A673 (cell line): ENCODE measurements around the gene ATP5PD. TPM values are rescaled to one million over a fixed set of nuclear protein-coding genes. Genes with fewer than 3 reads are reported as not detected.

Experiments
- BruUV-seq: library from RNA; stranded (reverse); fragments of 400-500 nt; replicated peaks from 2 replicates; lab custom pipeline; 2021; lab: Mats Ljungman, UMichigan
- CTCF ChIA-PET: fragments of 300-600 bp; sonication (Branson Sonifier 250); formaldehyde crosslinking; loops from one replicate; lab custom pipeline; 2022; ENCODE audit warnings: antibody characterized with exemption; lab: Charles Lee
- POLR2A ChIA-PET: fragments of 300-600 bp; sonication (Branson Sonifier 250); formaldehyde crosslinking; loops from one replicate; lab custom pipeline; 2022; ENCODE audit warnings: antibody characterized with exemption; ENCODE audit not compliant: low non-redundant PET; lab: Charles Lee
- DNase-seq: peaks from one replicate; pipeline ENCODE4 v3.0.0-alpha.2; 2015; ENCODE audit warnings: low spot score
- H3K27ac ChIP-seq: fragments of 200-600 bp; sonication (generic); 2 replicates; pipeline ENCODE4 v1.5.1; 2016; ENCODE audit warnings: mixed run types, low read depth, mild to moderate bottlenecking, mixed read lengths, antibody characterized with exemption, low read length; ENCODE audit not compliant: poor library complexity, severe bottlenecking
- H3K27me3 ChIP-seq: fragments of 200-600 bp; sonication (generic); replicated peaks from 2 replicates; pipeline ENCODE4 v1.6.1; 2017; ENCODE audit warnings: mixed run types, low read depth, mild to moderate bottlenecking, mixed read lengths, antibody characterized with exemption, low read length; ENCODE audit not compliant: insufficient read depth, poor library complexity
- H3K36me3 ChIP-seq: fragments of 200-600 bp; sonication (generic); 2 replicates; pipeline ENCODE4 v1.6.1; 2016; ENCODE audit warnings: mixed run types, mild to moderate bottlenecking, mixed read lengths, antibody characterized with exemption, low read length; ENCODE audit not compliant: insufficient read depth, poor library complexity, severe bottlenecking
- H3K4me1 ChIP-seq: fragments of 200-600 bp; sonication (generic); 2 replicates; pipeline ENCODE4 v1.6.1; 2017; ENCODE audit warnings: mixed run types, mild to moderate bottlenecking, mixed read lengths, antibody characterized with exemption, low read length; ENCODE audit not compliant: insufficient read depth, poor library complexity, severe bottlenecking
- H3K4me3 ChIP-seq: fragments of 200-600 bp; sonication (generic); 2 replicates; pipeline ENCODE4 v1.5.1; 2016; ENCODE audit warnings: low read depth, mixed run types, mild to moderate bottlenecking, mixed read lengths, low read length; ENCODE audit not compliant: poor library complexity, severe bottlenecking
- H3K9me3 ChIP-seq: fragments of 200-600 bp; sonication (generic); 2 replicates; pipeline ENCODE4 v1.6.1; 2016; ENCODE audit warnings: mixed run types, low read depth, mild to moderate bottlenecking, mixed read lengths, antibody characterized with exemption, low read length; ENCODE audit not compliant: poor library complexity, severe bottlenecking
- EZH2 ChIP-seq: fragments of 200-600 bp; sonication (generic); IDR thresholded peaks from 2 replicates; pipeline ENCODE4 v1.6.1; 2017; ENCODE audit warnings: borderline replicate concordance, low read depth, mild to moderate bottlenecking, mixed read lengths, antibody characterized with exemption, low read length; ENCODE audit not compliant: poor library complexity, severe bottlenecking
- intact Hi-C: fragments of 100-400 bp; cut with micrococcal nuclease; formaldehyde crosslinking; loops from one replicate; pipeline ENCODE4 v1.10.0; 2022; ENCODE audit not compliant: unreplicated experiment
- total RNA-seq: library from RNA; stranded (reverse); gene quantifications from 2 replicates; pipeline ENCODE4 v1.2.3, GENCODE V29; 2021
- TF ChIP-seq, protein P1 (sequence below): fragments of 300-800, 200-600 bp; sonication (generic); conservative IDR thresholded peaks from 2 replicates; pipeline ENCODE4 v1.5.1; 2017; ENCODE audit warnings: low read depth, mild to moderate bottlenecking, antibody characterized with exemption, low read length, moderate library complexity, mixed read lengths

ATP5PD gene
- total RNA-seq, 1 experiment from 2014 or later: 291 TPM

DNA sequence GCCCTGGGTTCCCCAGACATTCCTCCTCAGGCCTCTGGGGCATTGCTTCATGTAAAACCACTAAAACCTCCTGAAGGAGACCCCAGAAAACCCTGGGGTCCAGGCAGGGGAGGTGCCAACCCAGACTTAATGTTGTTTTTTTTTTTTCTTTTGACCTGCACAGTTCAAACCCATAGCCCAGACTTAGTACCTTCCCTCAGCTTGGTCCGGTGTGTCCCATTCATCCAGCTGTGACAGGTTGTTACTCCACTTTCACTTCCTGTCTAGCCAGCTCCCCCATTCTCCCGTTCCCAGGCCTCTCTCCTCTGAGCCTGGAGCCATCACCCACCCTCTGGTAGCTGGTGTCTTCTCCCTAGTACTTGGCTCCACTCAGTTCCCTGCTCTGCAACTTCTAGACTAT lies 54.5 kb downstream of the ATP5PD start:
- no peak for DNase-seq
- intact Hi-C loops: no loop called here
- Histone ChIP-seq H3K36me3 (no peaks in the 10 kb centered on the region), H3K9me3 (no peaks in the 10 kb centered on the region), H3K4me1 (peaks cover 6% of the 10 kb centered on the region), H3K27ac (no peak overlapping the region), H3K27me3 (no peaks in the 10 kb centered on the region), H3K4me3 (no peak overlapping the region)
- CTCF ChIA-PET: no interaction called here
- no TSS peak for BruUV-seq
- POLR2A ChIA-PET: no interaction called here
- TF ChIP-seq, protein P1, sequence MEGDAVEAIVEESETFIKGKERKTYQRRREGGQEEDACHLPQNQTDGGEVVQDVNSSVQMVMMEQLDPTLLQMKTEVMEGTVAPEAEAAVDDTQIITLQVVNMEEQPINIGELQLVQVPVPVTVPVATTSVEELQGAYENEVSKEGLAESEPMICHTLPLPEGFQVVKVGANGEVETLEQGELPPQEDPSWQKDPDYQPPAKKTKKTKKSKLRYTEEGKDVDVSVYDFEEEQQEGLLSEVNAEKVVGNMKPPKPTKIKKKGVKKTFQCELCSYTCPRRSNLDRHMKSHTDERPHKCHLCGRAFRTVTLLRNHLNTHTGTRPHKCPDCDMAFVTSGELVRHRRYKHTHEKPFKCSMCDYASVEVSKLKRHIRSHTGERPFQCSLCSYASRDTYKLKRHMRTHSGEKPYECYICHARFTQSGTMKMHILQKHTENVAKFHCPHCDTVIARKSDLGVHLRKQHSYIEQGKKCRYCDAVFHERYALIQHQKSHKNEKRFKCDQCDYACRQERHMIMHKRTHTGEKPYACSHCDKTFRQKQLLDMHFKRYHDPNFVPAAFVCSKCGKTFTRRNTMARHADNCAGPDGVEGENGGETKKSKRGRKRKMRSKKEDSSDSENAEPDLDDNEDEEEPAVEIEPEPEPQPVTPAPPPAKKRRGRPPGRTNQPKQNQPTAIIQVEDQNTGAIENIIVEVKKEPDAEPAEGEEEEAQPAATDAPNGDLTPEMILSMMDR: no peak
- no peak for TF ChIP-seq EZH2

GRCh38 chr17:74990581-74991105 lies 56.1 kb downstream of the ATP5PD start:
- no TSS peak for BruUV-seq
- POLR2A ChIA-PET: no interaction called here
- Histone ChIP-seq H3K27ac (no peak overlapping the region), H3K9me3 (no peaks in the 10 kb centered on the region), H3K27me3 (no peaks in the 10 kb centered on the region), H3K36me3 (no peaks in the 10 kb centered on the region), H3K4me1 (peaks cover 6% of the 10 kb centered on the region), H3K4me3 (no peak overlapping the region)
- no peak for DNase-seq
- intact Hi-C loops: no loop called here
- CTCF ChIA-PET: no interaction called here
- TF ChIP-seq EZH2: no peak
- TF ChIP-seq, protein P1: no peak

Other genes starting within 250 kb of the ATP5PD start
- gene GRIN2C, start 187.1 kb downstream of the ATP5PD start, total RNA-seq: 0.09 and 0.24 TPM in 2 replicates
- 17.8 and 22.3 TPM in 2 replicates for gene FDXR, start 174.0 kb downstream of the ATP5PD start, total RNA-seq
- not detected in 2 replicates for gene FADS6, start 153.3 kb downstream of the ATP5PD start, total RNA-seq
- not detected in 2 replicates for gene USH1G, start 123.7 kb downstream of the ATP5PD start, total RNA-seq
- gene OTOP2, start 122.7 kb downstream of the ATP5PD start, total RNA-seq: not detected in 2 replicates
- not detected in 2 replicates for gene OTOP3, start 111.1 kb downstream of the ATP5PD start, total RNA-seq
- gene HID1, start 74.2 kb downstream of the ATP5PD start, total RNA-seq: 1.2 and 2.9 TPM in 2 replicates
- gene CDR2L, start 59.3 kb downstream of the ATP5PD start, total RNA-seq: 5.8 and 7.6 TPM in 2 replicates
- gene MRPL58, start 34.3 kb downstream of the ATP5PD start, total RNA-seq: 59.9 and 61.4 TPM in 2 replicates
- gene KCTD2, start 256 bp upstream of the ATP5PD start, total RNA-seq: 25.6 and 25.7 TPM in 2 replicates
- gene SLC16A5, start 41.0 kb upstream of the ATP5PD start, total RNA-seq: 0.80 and 3.1 TPM in 2 replicates
- 11.8 and 12.3 TPM in 2 replicates for gene ARMC7, start 63.0 kb upstream of the ATP5PD start, total RNA-seq
- gene NT5C, start 84.8 kb upstream of the ATP5PD start, total RNA-seq: 43.3 and 50.0 TPM in 2 replicates
- 493 and 526 TPM in 2 replicates for gene JPT1, start 107.5 kb upstream of the ATP5PD start, total RNA-seq
- 681 and 703 TPM in 2 replicates for gene SUMO2, start 136.0 kb upstream of the ATP5PD start, total RNA-seq
- 140 and 156 TPM in 2 replicates for gene NUP85, start 158.7 kb upstream of the ATP5PD start, total RNA-seq
- 52.7 and 55.8 TPM in 2 replicates for gene GGA3, start 214.6 kb upstream of the ATP5PD start, total RNA-seq
- gene MRPS7, start 214.9 kb upstream of the ATP5PD start, total RNA-seq: 103 and 105 TPM in 2 replicates
- 14.7 and 22.4 TPM in 2 replicates for gene MIF4GD, start 224.3 kb upstream of the ATP5PD start, total RNA-seq
- 40.0 and 45.0 TPM in 2 replicates for gene SLC25A19, start 242.5 kb upstream of the ATP5PD start, total RNA-seq